Activated T-cell treated with anti-CD3 and anti-CD28 coated beads for 48 hours (primary cell): ENCODE results near the gene RAB1B.
"Not testable (repeated sequence)": the region's sequence is repeated elsewhere in the genome, so short reads cannot be mapped to it uniquely, and the experiment has no call there.

Experiments used
- DNase-seq: peaks from one replicate; pipeline ENCODE4 v3.0.0-alpha.2; 2020; ENCODE audit warnings: low read depth

The RAB1B gene

GRCh38 chr11:66239998-66240780 lies 28.2 kb upstream of the RAB1B start:
- no peak for DNase-seq

- DNase-seq = no peak
These were observed 27.7 kb upstream of the RAB1B start for GRCh38 chr11:66240781-66241136.

GRCh38 chr11:66242095-66242765 lies 26.2 kb upstream of the RAB1B start:
- DNase-seq = no peak

GRCh38 chr11:66243782-66244535 lies 24.5 kb upstream of the RAB1B start:
- DNase-seq = no peak

GRCh38 chr11:66247295-66247694 lies 21.1 kb upstream of the RAB1B start:
- no peak for DNase-seq

GRCh38 chr11:66247801-66248200 lies 20.6 kb upstream of the RAB1B start:
- DNase-seq = no peak

- no peak for DNase-seq
These were observed 19.5 kb upstream of the RAB1B start for GRCh38 chr11:66248903-66249302.

GRCh38 chr11:66251809-66252208 lies 16.6 kb upstream of the RAB1B start:
- DNase-seq = no peak

- not testable (repeated sequence) for DNase-seq
These were observed 15.4 kb upstream of the RAB1B start for GRCh38 chr11:66253081-66253480.

GRCh38 chr11:66258473-66258893 lies 10.0 kb upstream of the RAB1B start:
- no peak for DNase-seq

- DNase-seq = no peak
These were observed 9.2 kb upstream of the RAB1B start for GRCh38 chr11:66259225-66259624.

- DNase-seq = no peak
These were observed 8.5 kb upstream of the RAB1B start for GRCh38 chr11:66259956-66260355.

GRCh38 chr11:66261578-66261977 lies 6.9 kb upstream of the RAB1B start:
- DNase-seq = no peak

- no peak for DNase-seq
These were observed 6.2 kb upstream of the RAB1B start for GRCh38 chr11:66262191-66262590.

GRCh38 chr11:66262696-66263095 lies 5.7 kb upstream of the RAB1B start:
- no peak for DNase-seq

GRCh38 chr11:66263231-66263630 lies 5.2 kb upstream of the RAB1B start:
- DNase-seq = no peak

- DNase-seq = no peak
These were observed 4.7 kb upstream of the RAB1B start for GRCh38 chr11:66263785-66264184.

GRCh38 chr11:66264383-66264782 lies 4.1 kb upstream of the RAB1B start:
- no peak for DNase-seq

GRCh38 chr11:66264914-66265313 lies 3.5 kb upstream of the RAB1B start:
- peak; percentile 44 for DNase-seq

GRCh38 chr11:66265531-66266377 lies 2.7 kb upstream of the RAB1B start:
- no peak for DNase-seq

GRCh38 chr11:66266378-66267038 lies 1.9 kb upstream of the RAB1B start:
- DNase-seq = no peak

- DNase-seq = no peak
These were observed 1.4 kb upstream of the RAB1B start for GRCh38 chr11:66267039-66267378.
